H1 (cell line): ENCODE results near the gene WDSUB1. TPM values are rescaled to one million over a fixed set of nuclear protein-coding genes. Genes with fewer than 3 reads are reported as not detected.

ENCODE experiments used
- KDM4A ChIP-seq: IDR thresholded peaks from one replicate; pipeline ENCODE4 v1.7.1; 2012; ENCODE audit warnings: low read depth, mild to moderate bottlenecking, moderate library complexity, low read length, inconsistent platforms; ENCODE audit not compliant: severe bottlenecking
- RBBP5 ChIP-seq: IDR thresholded peaks from 2 replicates; pipeline ENCODE4 v1.7.1; 2012; ENCODE audit warnings: low read depth, mild to moderate bottlenecking, inconsistent platforms, low read length, moderate library complexity, borderline replicate concordance
- RXRA ChIP-seq: IDR thresholded peaks from 2 replicates; pipeline ENCODE4 v1.6.1; 2011; ENCODE audit warnings: low read depth, mild to moderate bottlenecking, low read length, moderate library complexity; ENCODE audit not compliant: insufficient read depth
- TAF1 ChIP-seq: IDR thresholded peaks from 2 replicates; pipeline ENCODE4 v1.6.1; 2011; ENCODE audit warnings: mild to moderate bottlenecking, low read depth, low read length
- TCF12 ChIP-seq: IDR thresholded peaks from 2 replicates; pipeline ENCODE4 v1.6.1; 2011; ENCODE audit warnings: low read depth, mild to moderate bottlenecking, low read length
- TEAD4 ChIP-seq: IDR thresholded peaks from 2 replicates; pipeline ENCODE4 v1.6.1; 2012; ENCODE audit warnings: low read depth, low read length, inconsistent platforms, mixed read lengths
- polyA plus RNA-seq, 7 experiments: library from polyadenylated mRNA; depleted of rRNA in 3 of 7; stranded (reverse) in 5 of 7; unstranded in 2 of 7; fragments of >200 nt in 5 of 7; fragments of 200-250 nt in 2 of 7; gene quantifications; 1 replicate in 5 of 7; 2 replicates in 1 of 7; 4 replicates in 1 of 7; pipeline versions ENCODE4 v1.2.1 to v1.2.3, GENCODE V29; 2011 to 2013; ENCODE audit warnings: missing spikeins in 2 of 7, mixed read lengths in 2 of 7
- total RNA-seq: library from RNA; stranded (reverse); fragmentation: NEBNext Ultra II Directional; extraction: Animal tissue kit (Norgen Biotek cat#: 25700); gene quantifications from 2 replicates; pipeline ENCODE4 v1.2.1, GENCODE V29; 2021
- TF ChIP-seq, protein P1 (sequence below): fragments of 300-600 bp; sonication (generic); IDR thresholded peaks from 2 replicates; pipeline ENCODE4 v1.7.1; 2012; ENCODE audit warnings: low read length, moderate library complexity, mild to moderate bottlenecking, inconsistent platforms; ENCODE audit not compliant: insufficient replicate concordance
- TF ChIP-seq, protein P2 (sequence below): IDR thresholded peaks from 2 replicates; pipeline ENCODE4 v1.6.1; 2012; ENCODE audit warnings: inconsistent platforms

Gene WDSUB1
- total and polyA plus RNA-seq, 2 of the 8 experiments (the other 6 are each of a cell fraction or from before 2014, with no cell fraction given): 5.5 to 8.0 TPM

DNA sequence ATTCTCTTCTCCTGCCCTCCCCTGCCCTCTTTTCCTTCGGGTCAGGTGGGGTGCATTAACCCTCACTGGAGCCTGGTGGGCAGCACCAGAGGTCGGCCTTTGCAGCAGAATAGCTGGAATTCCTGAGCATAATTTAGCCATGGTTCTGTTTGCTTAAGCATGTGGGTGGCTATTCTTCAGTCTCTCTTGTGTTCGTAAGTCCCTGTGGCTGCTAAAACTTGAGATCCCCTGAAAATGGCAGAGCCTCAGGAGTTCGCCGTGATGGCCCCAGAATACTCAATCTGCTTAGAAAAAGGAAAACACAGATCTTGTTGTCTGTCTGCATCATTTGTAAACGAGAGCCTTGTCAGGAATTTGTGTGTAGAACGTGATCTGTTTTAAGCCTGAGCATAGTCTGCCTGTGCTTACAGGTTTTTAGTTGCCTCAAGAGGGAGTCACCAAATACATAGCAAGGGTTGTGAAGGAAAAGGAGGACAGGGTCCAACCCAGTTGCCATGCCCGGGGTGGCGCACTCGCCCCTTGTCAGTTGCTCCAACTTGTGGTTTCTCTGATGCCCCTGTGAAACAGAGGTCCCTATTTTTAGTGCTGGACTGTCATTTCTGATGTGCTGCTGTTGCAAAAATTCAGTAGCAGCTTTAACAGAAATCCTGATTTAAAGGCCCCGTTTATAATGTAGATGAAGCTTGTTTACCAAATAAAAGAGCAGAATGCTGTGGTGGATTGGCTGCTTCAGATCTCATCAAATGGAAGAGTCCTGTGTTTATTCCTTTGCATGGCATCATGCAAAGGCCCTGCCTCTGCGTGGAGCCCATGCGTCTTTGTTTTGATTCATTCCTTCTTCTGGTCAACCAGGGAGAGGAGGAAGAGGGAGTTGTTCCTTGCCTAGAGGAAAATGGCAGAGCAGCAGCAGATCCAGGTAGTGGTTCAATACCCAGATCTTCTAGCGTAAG is 74.8 kb downstream of the WDSUB1 start (continued):
- TF ChIP-seq, protein P1, sequence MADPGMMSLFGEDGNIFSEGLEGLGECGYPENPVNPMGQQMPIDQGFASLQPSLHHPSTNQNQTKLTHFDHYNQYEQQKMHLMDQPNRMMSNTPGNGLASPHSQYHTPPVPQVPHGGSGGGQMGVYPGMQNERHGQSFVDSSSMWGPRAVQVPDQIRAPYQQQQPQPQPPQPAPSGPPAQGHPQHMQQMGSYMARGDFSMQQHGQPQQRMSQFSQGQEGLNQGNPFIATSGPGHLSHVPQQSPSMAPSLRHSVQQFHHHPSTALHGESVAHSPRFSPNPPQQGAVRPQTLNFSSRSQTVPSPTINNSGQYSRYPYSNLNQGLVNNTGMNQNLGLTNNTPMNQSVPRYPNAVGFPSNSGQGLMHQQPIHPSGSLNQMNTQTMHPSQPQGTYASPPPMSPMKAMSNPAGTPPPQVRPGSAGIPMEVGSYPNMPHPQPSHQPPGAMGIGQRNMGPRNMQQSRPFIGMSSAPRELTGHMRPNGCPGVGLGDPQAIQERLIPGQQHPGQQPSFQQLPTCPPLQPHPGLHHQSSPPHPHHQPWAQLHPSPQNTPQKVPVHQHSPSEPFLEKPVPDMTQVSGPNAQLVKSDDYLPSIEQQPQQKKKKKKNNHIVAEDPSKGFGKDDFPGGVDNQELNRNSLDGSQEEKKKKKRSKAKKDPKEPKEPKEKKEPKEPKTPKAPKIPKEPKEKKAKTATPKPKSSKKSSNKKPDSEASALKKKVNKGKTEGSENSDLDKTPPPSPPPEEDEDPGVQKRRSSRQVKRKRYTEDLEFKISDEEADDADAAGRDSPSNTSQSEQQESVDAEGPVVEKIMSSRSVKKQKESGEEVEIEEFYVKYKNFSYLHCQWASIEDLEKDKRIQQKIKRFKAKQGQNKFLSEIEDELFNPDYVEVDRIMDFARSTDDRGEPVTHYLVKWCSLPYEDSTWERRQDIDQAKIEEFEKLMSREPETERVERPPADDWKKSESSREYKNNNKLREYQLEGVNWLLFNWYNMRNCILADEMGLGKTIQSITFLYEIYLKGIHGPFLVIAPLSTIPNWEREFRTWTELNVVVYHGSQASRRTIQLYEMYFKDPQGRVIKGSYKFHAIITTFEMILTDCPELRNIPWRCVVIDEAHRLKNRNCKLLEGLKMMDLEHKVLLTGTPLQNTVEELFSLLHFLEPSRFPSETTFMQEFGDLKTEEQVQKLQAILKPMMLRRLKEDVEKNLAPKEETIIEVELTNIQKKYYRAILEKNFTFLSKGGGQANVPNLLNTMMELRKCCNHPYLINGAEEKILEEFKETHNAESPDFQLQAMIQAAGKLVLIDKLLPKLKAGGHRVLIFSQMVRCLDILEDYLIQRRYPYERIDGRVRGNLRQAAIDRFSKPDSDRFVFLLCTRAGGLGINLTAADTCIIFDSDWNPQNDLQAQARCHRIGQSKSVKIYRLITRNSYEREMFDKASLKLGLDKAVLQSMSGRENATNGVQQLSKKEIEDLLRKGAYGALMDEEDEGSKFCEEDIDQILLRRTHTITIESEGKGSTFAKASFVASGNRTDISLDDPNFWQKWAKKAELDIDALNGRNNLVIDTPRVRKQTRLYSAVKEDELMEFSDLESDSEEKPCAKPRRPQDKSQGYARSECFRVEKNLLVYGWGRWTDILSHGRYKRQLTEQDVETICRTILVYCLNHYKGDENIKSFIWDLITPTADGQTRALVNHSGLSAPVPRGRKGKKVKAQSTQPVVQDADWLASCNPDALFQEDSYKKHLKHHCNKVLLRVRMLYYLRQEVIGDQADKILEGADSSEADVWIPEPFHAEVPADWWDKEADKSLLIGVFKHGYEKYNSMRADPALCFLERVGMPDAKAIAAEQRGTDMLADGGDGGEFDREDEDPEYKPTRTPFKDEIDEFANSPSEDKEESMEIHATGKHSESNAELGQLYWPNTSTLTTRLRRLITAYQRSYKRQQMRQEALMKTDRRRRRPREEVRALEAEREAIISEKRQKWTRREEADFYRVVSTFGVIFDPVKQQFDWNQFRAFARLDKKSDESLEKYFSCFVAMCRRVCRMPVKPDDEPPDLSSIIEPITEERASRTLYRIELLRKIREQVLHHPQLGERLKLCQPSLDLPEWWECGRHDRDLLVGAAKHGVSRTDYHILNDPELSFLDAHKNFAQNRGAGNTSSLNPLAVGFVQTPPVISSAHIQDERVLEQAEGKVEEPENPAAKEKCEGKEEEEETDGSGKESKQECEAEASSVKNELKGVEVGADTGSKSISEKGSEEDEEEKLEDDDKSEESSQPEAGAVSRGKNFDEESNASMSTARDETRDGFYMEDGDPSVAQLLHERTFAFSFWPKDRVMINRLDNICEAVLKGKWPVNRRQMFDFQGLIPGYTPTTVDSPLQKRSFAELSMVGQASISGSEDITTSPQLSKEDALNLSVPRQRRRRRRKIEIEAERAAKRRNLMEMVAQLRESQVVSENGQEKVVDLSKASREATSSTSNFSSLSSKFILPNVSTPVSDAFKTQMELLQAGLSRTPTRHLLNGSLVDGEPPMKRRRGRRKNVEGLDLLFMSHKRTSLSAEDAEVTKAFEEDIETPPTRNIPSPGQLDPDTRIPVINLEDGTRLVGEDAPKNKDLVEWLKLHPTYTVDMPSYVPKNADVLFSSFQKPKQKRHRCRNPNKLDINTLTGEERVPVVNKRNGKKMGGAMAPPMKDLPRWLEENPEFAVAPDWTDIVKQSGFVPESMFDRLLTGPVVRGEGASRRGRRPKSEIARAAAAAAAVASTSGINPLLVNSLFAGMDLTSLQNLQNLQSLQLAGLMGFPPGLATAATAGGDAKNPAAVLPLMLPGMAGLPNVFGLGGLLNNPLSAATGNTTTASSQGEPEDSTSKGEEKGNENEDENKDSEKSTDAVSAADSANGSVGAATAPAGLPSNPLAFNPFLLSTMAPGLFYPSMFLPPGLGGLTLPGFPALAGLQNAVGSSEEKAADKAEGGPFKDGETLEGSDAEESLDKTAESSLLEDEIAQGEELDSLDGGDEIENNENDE: no peak
- TF ChIP-seq TCF12 (peak; percentile 83; the same call in 1 of the 2 replicates), TEAD4 (peak; percentile 99), TAF1 (no peak; the same call in 1 of the 2 replicates), RXRA (peak; percentile 80; the same call in 1 of the 2 replicates), RBBP5 (peak; percentile 27; the same call in 1 of the 2 replicates), KDM4A (no peak)
- TF ChIP-seq, protein P2, sequence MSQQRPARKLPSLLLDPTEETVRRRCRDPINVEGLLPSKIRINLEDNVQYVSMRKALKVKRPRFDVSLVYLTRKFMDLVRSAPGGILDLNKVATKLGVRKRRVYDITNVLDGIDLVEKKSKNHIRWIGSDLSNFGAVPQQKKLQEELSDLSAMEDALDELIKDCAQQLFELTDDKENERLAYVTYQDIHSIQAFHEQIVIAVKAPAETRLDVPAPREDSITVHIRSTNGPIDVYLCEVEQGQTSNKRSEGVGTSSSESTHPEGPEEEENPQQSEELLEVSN: no peak
